Measurements from ENCODE around the gene CCSER1.

DNA sequence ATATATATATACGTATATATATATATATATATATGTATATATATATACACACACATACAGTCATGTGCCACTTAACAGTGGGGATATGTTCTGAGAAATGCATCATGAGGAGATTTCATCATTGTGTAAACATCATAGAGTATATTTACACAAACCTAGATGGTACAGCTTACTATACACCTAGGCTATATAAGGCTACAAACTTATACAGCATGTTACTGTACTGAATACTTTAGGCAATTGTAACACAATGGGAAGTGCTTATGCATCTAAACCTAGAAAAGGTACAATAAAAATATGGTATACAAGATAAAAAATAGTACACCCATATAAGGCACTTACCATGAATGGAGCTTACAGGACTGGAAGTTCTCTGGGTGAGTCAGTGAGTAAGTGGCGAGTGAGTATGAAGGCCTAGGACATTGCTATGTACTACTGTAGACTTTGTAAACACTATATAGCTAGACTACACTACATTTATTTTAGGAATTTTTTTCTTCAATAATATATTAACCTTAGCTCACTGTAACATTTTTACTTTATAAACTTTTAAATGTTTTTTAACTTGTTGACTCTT, 13.2 kb upstream of the CCSER1 start:
- TF ChIP-seq HDAC2 (IDR thresholded peaks at IDR 0.05; ENCODE audit: borderline replicate concordance in 1 of 2, low read depth in 2 of 2, low read length in 2 of 2) (no peak), CTCF (IDR thresholded peaks at IDR 0.05; ENCODE audit: control extremely low read depth in 1 of 3, insufficient read depth in 1 of 3, low read depth in 1 of 3, low read length in 3 of 3) (no peak), MAX (IDR thresholded peaks at IDR 0.05) (no peak), CHD2 (IDR thresholded peaks at IDR 0.05; ENCODE audit: low read length) (no peak), POLR2A (IDR thresholded peaks at IDR 0.05; ENCODE audit: control extremely low read depth in 1 of 2, low read depth in 2 of 2, low read length in 2 of 2) (no peak), YY1 (IDR thresholded peaks at IDR 0.05; ENCODE audit: low read depth, low read length) (no peak), MAFK (IDR thresholded peaks at IDR 0.05; ENCODE audit: low read depth, low read length) (no peak), POU5F1 (IDR thresholded peaks at IDR 0.05; ENCODE audit: low read depth, low read length) (no peak), CREB1 (IDR thresholded peaks at IDR 0.05) (no peak), SP2 (IDR thresholded peaks at IDR 0.05; ENCODE audit: low read length) (no peak)
